B cell (primary cell): ENCODE data around the gene WDSUB1. TPM values are rescaled to one million over a fixed set of nuclear protein-coding genes. Genes with fewer than 3 reads are reported as not detected.

Source experiments
- ATAC-seq: fragments of 200-7000 bp; cut with Tn5 transposase; one replicate; pipeline ENCODE4 v1.10.0; 2021; ENCODE audit warnings: low read depth, mild to moderate bottlenecking, moderate number of reproducible peaks, moderate library complexity
- CTCF ChIA-PET: fragments of 350-600 bp; sonication (Branson Sonifier 250); formaldehyde crosslinking; loops from one replicate; lab custom pipeline; 2021; ENCODE audit warnings: antibody characterized with exemption, inconsistent platforms; lab: Charles Lee
- POLR2A ChIA-PET: fragments of 350-600 bp; sonication (Branson Sonifier 250); formaldehyde crosslinking; loops from one replicate; lab custom pipeline; 2021; ENCODE audit warnings: antibody characterized with exemption; lab: Charles Lee
- DNase-seq: peaks from one replicate; pipeline ENCODE4 v3.0.0; 2013
- H2AFZ ChIP-seq: 2 replicates; pipeline ENCODE4 v1.6.1; 2012; ENCODE audit warnings: mild to moderate bottlenecking, low read depth, low read length; ENCODE audit not compliant: insufficient read depth, poor library complexity, severe bottlenecking
- H3K27ac ChIP-seq, 2 donors: 1 replicate in 1 of 2; 2 replicates in 1 of 2; pipeline ENCODE4 v1.5.1; 2012 to 2013; ENCODE audit warnings: low read length in 2 of 2, mild to moderate bottlenecking in 2 of 2, moderate library complexity in 1 of 2
- H3K27me3 ChIP-seq, 4 experiments: fragments of 200-600 bp in 1 of 4; sonication (generic) in 1 of 4; replicated peaks in 1 of 4; 1 replicate in 2 of 4; 2 replicates in 2 of 4; pipeline versions ENCODE4 v1.6.1 to v1.7.0; 2013 to 2016; ENCODE audit warnings: low read length in 3 of 4, mild to moderate bottlenecking in 2 of 4, mixed read lengths in 1 of 4, moderate library complexity in 1 of 4; ENCODE audit not compliant: insufficient read depth in 4 of 4, control insufficient read depth in 3 of 4; ENCODE audit errors: control extremely low read depth in 1 of 4
- H3K36me3 ChIP-seq, 2 experiments: replicated peaks in 1 of 2; 1 replicate in 1 of 2; 2 replicates in 1 of 2; pipeline versions ENCODE4 v1.6.1 to v1.7.1; 2013; ENCODE audit warnings: low read length in 1 of 2; ENCODE audit not compliant: insufficient read depth in 2 of 2, control insufficient read depth in 1 of 2; ENCODE audit errors: control extremely low read depth in 1 of 2, extremely low read depth in 1 of 2
- H3K4me1 ChIP-seq, 2 donors: fragments of 200-600 bp in 1 of 2; sonication (generic) in 1 of 2; 1 replicate in 1 of 2; 2 replicates in 1 of 2; pipeline versions ENCODE4 v1.5.1 to v1.6.1; 2013 to 2017; ENCODE audit warnings: low read length in 2 of 2; ENCODE audit not compliant: control insufficient read depth in 2 of 2, insufficient read depth in 2 of 2
- H3K4me2 ChIP-seq: replicated peaks from 2 replicates; pipeline ENCODE3; 2012; ENCODE audit warnings: mild to moderate bottlenecking, low read depth, low read length; ENCODE audit not compliant: poor library complexity, severe bottlenecking
- H3K4me3 ChIP-seq, 5 experiments: fragments of 200-600 bp in 1 of 5; sonication (generic) in 1 of 5; 1 replicate in 3 of 5; 2 replicates in 2 of 5; pipeline versions ENCODE4 v1.5.1 to v1.7.0; 2011 to 2016; ENCODE audit warnings: low read length in 4 of 5, mild to moderate bottlenecking in 4 of 5, low read depth in 2 of 5, control low read depth in 1 of 5, moderate library complexity in 1 of 5; ENCODE audit not compliant: insufficient read depth in 1 of 5; ENCODE audit errors: control extremely low read depth in 1 of 5, extremely low read depth in 1 of 5
- H3K79me2 ChIP-seq: fragments of 200-600 bp; sonication (generic); one replicate; pipeline ENCODE4 v1.6.0; 2016; ENCODE audit warnings: low read length; ENCODE audit not compliant: control insufficient read depth, insufficient read depth
- H3K9ac ChIP-seq: fragments of 200-600 bp; sonication (generic); 2 replicates; pipeline ENCODE4 v1.6.1; 2017; ENCODE audit warnings: mild to moderate bottlenecking, low read length, moderate library complexity
- H3K9me3 ChIP-seq, 3 donors: one replicate each; pipeline versions ENCODE4 v1.6.1 to v1.7.1; 2013; ENCODE audit warnings: low read length in 2 of 3; ENCODE audit not compliant: control insufficient read depth in 2 of 3, insufficient read depth in 1 of 3; ENCODE audit errors: control extremely low read depth in 1 of 3
- H4K20me1 ChIP-seq: 2 replicates; pipeline ENCODE4 v1.6.0; 2012; ENCODE audit warnings: mild to moderate bottlenecking, low read length; ENCODE audit not compliant: insufficient read depth, control insufficient read depth, poor library complexity, severe bottlenecking
- H3K27ac Mint-ChIP-seq: one replicate; pipeline ENCODE4 v1.8.0; 2021; ENCODE audit warnings: mixed read lengths
- H3K27me3 Mint-ChIP-seq: one replicate; pipeline ENCODE4 v1.8.0; 2021; ENCODE audit warnings: mixed read lengths
- H3K4me1 Mint-ChIP-seq: one replicate; pipeline ENCODE4 v1.8.0; 2021; ENCODE audit warnings: mixed read lengths
- H3K4me3 Mint-ChIP-seq: one replicate; pipeline ENCODE4 v1.8.0; 2021; ENCODE audit warnings: mixed read lengths
- H3K9me3 Mint-ChIP-seq: one replicate; pipeline ENCODE4 v1.8.0; 2022; ENCODE audit warnings: mixed read lengths; ENCODE audit not compliant: insufficient read depth
- EZH2 ChIP-seq: IDR thresholded peaks from 2 replicates; pipeline ENCODE4 v1.6.1; 2012; ENCODE audit warnings: borderline replicate concordance, low read depth, mild to moderate bottlenecking, moderate library complexity, low read length; ENCODE audit not compliant: insufficient read depth, poor library complexity, severe bottlenecking
- WGBS: methylation state at CpG from one replicate; pipeline ENCODE4 v1.1.5; 2013; ENCODE audit warnings: missing lambda C conversion rate; ENCODE audit not compliant: insufficient coverage; 5-methylcytosine and 5-hydroxymethylcytosine counted together
- intact Hi-C: fragments of 100-400 bp; cut with micrococcal nuclease; formaldehyde crosslinking; loops from one replicate; pipeline ENCODE4 v1.10.0; 2022
- polyA minus RNA-seq: library from RNA; depleted of rRNA, polyadenylated mRNA; stranded (reverse); fragments of >200 nt; gene quantifications from 2 replicates; pipeline ENCODE4 v1.2.3, GENCODE V29; 2012
- polyA plus RNA-seq: library from polyadenylated mRNA; depleted of rRNA; stranded (reverse); fragments of >200 nt; gene quantifications from 2 replicates; pipeline ENCODE4 v1.2.3, GENCODE V29; 2012
- total RNA-seq, 2 donors: library from RNA; stranded (reverse); fragments of 120-200 nt in 1 of 2; gene quantifications; 1 replicate in 1 of 2; 2 replicates in 1 of 2; pipeline versions ENCODE4 v1.2.3 to v1.2.4, GENCODE V29; 2013 to 2022
- TF ChIP-seq, protein P1 (sequence below): fragments of 200-600 bp; IDR thresholded peaks from one replicate; pipeline ENCODE4 v1.8.0; 2022; ENCODE audit warnings: antibody characterized with exemption, mild to moderate bottlenecking

The WDSUB1 gene, protein sequence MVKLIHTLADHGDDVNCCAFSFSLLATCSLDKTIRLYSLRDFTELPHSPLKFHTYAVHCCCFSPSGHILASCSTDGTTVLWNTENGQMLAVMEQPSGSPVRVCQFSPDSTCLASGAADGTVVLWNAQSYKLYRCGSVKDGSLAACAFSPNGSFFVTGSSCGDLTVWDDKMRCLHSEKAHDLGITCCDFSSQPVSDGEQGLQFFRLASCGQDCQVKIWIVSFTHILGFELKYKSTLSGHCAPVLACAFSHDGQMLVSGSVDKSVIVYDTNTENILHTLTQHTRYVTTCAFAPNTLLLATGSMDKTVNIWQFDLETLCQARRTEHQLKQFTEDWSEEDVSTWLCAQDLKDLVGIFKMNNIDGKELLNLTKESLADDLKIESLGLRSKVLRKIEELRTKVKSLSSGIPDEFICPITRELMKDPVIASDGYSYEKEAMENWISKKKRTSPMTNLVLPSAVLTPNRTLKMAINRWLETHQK
- total RNA-seq (13.6 and 16.4 TPM in 2 replicates), polyA plus RNA-seq (10.8 and 20.3 TPM in 2 replicates), polyA minus RNA-seq (5.2 and 17.1 TPM in 2 replicates)
- 12.6 TPM for total RNA-seq (2013)

DNA sequence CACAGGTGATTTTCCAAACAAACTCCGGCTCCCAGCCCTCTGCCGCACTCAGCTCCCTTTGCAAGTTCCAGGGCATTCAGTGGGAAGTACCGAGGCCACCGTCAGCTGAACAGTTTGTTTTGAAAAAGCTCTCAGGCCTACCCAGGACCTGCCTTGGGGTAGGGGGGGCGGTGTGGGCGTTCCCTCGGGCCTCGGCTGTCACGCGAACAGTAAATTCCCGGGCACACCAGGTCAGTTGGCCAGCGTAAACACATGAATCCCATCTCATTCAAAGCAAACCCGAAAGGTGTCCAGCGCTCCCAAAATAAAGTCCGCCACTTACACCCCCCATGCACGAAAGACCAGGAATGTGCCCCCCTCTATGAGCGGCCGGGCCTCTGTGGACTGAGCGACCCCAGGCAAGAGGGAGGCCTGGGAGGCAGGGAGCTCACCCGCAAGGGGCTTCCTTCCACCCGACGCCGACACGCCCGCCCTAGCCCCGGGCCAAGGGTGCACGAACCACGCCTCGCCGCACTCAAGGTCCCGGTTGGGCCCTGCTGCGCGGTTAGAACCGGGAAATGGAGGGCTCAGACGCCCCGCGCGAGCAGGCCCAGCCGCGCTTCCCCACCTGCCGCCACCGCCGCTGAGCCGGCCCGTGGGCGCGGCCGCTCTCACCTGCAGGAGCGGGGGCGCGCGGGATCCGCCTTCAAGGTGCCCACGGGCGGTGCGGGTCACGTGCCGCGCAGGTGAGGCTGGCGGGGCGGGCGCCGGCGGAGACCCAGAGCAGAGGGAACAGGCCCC lies at the start of gene WDSUB1:
TSS of gene WDSUB1 (minus strand) at position 775 of the 780 bp plus-strand sequence. CDS start 3,634 bp downstream, outside the sequence.
- peak; percentile 3 for ATAC-seq
- peak within 1 kb of the TSS; percentile 96 for H3K4me2 ChIP-seq
- DNase-seq, result no peak
- TF ChIP-seq, protein P1, sequence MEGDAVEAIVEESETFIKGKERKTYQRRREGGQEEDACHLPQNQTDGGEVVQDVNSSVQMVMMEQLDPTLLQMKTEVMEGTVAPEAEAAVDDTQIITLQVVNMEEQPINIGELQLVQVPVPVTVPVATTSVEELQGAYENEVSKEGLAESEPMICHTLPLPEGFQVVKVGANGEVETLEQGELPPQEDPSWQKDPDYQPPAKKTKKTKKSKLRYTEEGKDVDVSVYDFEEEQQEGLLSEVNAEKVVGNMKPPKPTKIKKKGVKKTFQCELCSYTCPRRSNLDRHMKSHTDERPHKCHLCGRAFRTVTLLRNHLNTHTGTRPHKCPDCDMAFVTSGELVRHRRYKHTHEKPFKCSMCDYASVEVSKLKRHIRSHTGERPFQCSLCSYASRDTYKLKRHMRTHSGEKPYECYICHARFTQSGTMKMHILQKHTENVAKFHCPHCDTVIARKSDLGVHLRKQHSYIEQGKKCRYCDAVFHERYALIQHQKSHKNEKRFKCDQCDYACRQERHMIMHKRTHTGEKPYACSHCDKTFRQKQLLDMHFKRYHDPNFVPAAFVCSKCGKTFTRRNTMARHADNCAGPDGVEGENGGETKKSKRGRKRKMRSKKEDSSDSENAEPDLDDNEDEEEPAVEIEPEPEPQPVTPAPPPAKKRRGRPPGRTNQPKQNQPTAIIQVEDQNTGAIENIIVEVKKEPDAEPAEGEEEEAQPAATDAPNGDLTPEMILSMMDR, result no peak
- no peak for TF ChIP-seq EZH2
- no peaks in the 10 kb centered on the region for H4K20me1 ChIP-seq
- 2% methylated on average over 64 of the region's 64 CpGs for WGBS
- H3K79me2 ChIP-seq, result peaks cover 54% of the 10 kb centered on the region
- Mint-ChIP-seq H3K27ac (peak within 1 kb of the TSS; percentile 90), H3K4me1 (peaks cover 39% of the 10 kb centered on the region), H3K4me3 (peak within 1 kb of the TSS; percentile 95), H3K27me3 (peaks cover 4% of the 10 kb centered on the region), H3K9me3 (no peaks in the 10 kb centered on the region)
- ChIA-PET CTCF (interaction anchor here (1.2 to 2.1 kb wide), 2 partner anchors 7 to 428 kb away, joined by 3 to 5 read pairs; no protein-coding TSS in a partner anchor), POLR2A (interaction anchor here (1.9 kb wide), 1 partner anchor 426 kb away, joined by 5 read pairs; the partner anchor contains the start of gene MARCHF7)
- peak within 1 kb of the TSS; percentile 78 to 87 for H3K27ac ChIP-seq
- peak within 1 kb of the TSS; percentile 94 for H2AFZ ChIP-seq
- no peaks in the 10 kb centered on the region for H3K27me3 ChIP-seq
- H3K9me3 ChIP-seq, result no peaks in the 10 kb centered on the region
- H3K4me1 ChIP-seq, result peaks cover 24 to 33% of the 10 kb centered on the region in 2 donors
- H3K36me3 ChIP-seq, result no peaks in the 10 kb centered on the region
- H3K4me3 ChIP-seq, result peak within 1 kb of the TSS; percentile 65 to 93 (median 85)
- peak within 1 kb of the TSS; percentile 88 for H3K9ac ChIP-seq
- intact Hi-C loops, result loop anchor here (1.0 to 10.0 kb wide), 6 partner anchors 231 to 1411 kb away; partner anchors contain the start of genes ACVR1, CCDC148, LY75 and MARCHF7
